ENCODE measurements around the gene PPM1D. TPM values are rescaled to one million over a fixed set of nuclear protein-coding genes. Genes with fewer than 3 reads are reported as not detected.
A peak's percentile ranks its signal among the peaks of the same experiment; 100 is the strongest.
"Not testable (repeated sequence)": the region's sequence is repeated elsewhere in the genome, so short reads cannot be mapped to it uniquely, and the experiment has no call there.

Gene PPM1D
- total and polyA plus RNA-seq, 4 donors: 13.4 to 15.8 (median 15.0) TPM

DNA sequence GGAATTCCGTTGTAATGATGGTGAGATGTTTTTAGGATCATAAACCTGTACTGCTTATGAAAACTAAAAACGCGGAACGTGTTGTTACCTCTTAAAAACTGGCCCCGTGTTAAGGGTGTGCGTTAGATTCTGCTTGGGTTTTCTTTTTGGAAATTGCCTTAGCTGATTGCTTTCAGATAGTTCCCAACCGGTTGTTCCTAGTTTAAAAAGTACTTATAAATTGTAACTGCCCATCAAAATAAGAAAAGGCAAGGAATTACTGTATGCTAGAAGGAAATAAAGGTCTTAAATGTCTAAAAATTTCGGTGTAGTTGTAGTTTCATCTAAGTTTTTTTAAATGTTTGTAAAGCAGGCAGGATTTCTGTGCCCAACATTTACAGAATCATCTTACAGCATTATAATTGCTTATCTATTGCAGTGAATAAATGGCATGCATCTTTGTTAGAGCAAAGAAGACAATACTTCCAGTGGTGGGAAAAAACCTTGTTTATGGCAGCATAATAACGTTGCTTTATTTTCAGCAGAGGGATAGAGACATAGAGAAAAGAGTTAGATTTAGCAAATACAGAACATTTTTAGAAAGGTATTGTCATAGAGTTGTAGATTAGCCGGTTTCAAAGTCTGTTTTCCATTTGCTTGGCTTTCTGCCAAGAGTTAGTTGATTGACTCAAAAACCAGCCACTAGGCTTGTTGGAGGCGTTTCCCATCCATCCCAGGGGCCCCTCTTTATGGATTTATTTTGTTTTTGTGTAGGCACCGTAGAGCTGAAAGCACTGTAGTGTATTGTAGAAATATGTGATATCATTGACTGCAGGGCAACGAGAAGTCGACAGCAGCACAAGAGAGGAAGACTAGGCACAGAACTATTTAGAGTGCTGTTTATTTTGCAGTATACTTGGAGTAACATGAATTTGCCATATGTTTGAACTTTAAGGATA is 1.7 kb downstream of the PPM1D start:
- H3K4me3 ChIP-seq (ENCODE audit: low read depth, low read length): peak overlapping the region; percentile 90
- H3K27me3 ChIP-seq (ENCODE audit: control insufficient read depth, insufficient read depth, low read length): no peaks in the 10 kb centered on the region
- H3K36me3 ChIP-seq (ENCODE audit: control insufficient read depth, insufficient read depth, low read length): no peaks in the 10 kb centered on the region
- peak overlapping the region; percentile 100 for H3K27ac ChIP-seq (ENCODE audit: low read depth, low read length)
- 0% methylated on average over 10 of the region's 14 CpGs for WGBS (ENCODE audit: insufficient coverage)
- H3K9me3 ChIP-seq (ENCODE audit: control insufficient read depth, insufficient read depth, low read length): no peaks in the 10 kb centered on the region
- H3K4me1 ChIP-seq (ENCODE audit: control insufficient read depth, insufficient read depth, low read length): peaks cover 11% of the 10 kb centered on the region
- peak in 5 of 6 donors; percentile 64 to 94 (median 74) for DNase-seq (ENCODE audit: low read depth in 4 of 6, low spot score in 6 of 6)

DNA sequence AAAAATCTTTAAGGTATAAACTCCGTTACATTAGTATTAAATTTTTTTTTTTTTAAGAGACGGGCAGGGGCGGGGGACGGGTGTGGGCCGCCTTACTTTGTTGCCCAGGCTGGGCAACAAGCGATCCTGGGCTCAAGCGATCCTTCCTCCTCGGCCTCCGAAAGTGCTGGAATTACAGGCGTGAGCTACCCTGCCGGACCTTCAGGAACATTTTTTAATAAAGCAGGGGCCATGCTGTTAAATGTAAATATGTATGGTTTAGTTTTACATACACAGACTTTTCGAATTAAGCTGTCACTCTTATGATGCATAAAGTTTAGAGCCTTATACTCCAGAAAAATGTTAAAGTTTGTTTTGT is 2.4 kb downstream of the PPM1D start:
- peak in 1 of 6 donors; percentile 20 for DNase-seq (ENCODE audit: low read depth in 4 of 6, low spot score in 6 of 6)

DNA sequence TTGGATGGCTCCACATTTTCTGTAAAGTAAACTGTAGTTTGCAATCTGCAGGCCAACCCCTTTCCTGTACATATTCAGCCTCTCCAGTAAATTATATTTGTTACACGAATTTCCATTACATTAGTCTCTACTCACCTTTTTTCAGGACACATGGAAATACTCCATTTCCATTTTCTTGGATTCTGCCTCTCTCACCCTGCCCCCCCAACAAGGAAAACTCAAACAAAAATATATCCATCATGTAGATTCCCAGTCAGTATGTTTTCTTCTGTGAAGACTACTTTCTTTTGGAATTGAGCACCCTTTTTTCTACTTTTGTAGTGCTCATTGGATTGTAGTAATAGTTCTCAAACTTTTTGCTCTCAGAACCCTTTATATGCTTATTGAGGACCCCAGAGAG is 2.9 kb downstream of the PPM1D start:
- 18% methylated on average over 1 of the region's 1 CpG for WGBS (ENCODE audit: insufficient coverage)
- Histone ChIP-seq H3K27ac (ENCODE audit: low read depth, low read length) (peak overlapping the region; percentile 78), H3K9me3 (ENCODE audit: control insufficient read depth, insufficient read depth, low read length) (no peaks in the 10 kb centered on the region), H3K27me3 (ENCODE audit: control insufficient read depth, insufficient read depth, low read length) (no peaks in the 10 kb centered on the region), H3K36me3 (ENCODE audit: control insufficient read depth, insufficient read depth, low read length) (no peaks in the 10 kb centered on the region), H3K4me1 (ENCODE audit: control insufficient read depth, insufficient read depth, low read length) (peaks cover 11% of the 10 kb centered on the region), H3K4me3 (ENCODE audit: low read depth, low read length) (peak overlapping the region; percentile 90)
- no peak for DNase-seq (ENCODE audit: low read depth in 4 of 6, low spot score in 6 of 6)

More for the DNA sequence above, 2.4 kb downstream of the PPM1D start:
- H3K4me1 ChIP-seq (ENCODE audit: control insufficient read depth, insufficient read depth, low read length): peaks cover 11% of the 10 kb centered on the region
- H3K9me3 ChIP-seq (ENCODE audit: control insufficient read depth, insufficient read depth, low read length): no peaks in the 10 kb centered on the region
- peak overlapping the region; percentile 78 for H3K27ac ChIP-seq (ENCODE audit: low read depth, low read length)
- no peaks in the 10 kb centered on the region for H3K27me3 ChIP-seq (ENCODE audit: control insufficient read depth, insufficient read depth, low read length)
- H3K36me3 ChIP-seq (ENCODE audit: control insufficient read depth, insufficient read depth, low read length): no peaks in the 10 kb centered on the region
- H3K4me3 ChIP-seq (ENCODE audit: low read depth, low read length): peak overlapping the region; percentile 90
- 6% methylated on average over 7 of the region's 12 CpGs for WGBS (ENCODE audit: insufficient coverage)

DNA sequence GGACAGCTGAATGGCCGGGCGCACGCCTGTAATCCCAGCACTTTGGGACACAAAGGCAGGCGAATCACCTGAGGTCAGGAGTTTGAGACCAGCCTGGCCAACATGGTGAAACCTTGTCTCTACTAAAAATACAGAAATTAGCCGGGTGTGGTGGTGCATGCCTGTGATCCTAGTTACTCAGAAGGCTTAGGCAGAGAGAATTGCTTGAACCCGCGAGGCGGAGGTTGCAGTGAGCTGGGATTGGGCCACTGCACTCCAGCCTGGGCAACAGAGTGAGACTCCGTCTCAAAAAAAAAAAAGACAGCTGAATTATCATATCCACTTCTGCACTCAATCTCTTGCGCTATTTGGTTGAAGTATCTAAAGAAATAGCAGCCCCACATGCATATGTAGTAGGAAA is 3.5 kb downstream of the PPM1D start:
- H3K4me3 ChIP-seq (ENCODE audit: low read depth, low read length); DNase-seq (ENCODE audit: low read depth in 4 of 6, low spot score in 6 of 6); H3K27ac ChIP-seq (ENCODE audit: low read depth, low read length); H3K9me3 ChIP-seq (ENCODE audit: control insufficient read depth, insufficient read depth, low read length); H3K36me3 ChIP-seq (ENCODE audit: control insufficient read depth, insufficient read depth, low read length); H3K27me3 ChIP-seq (ENCODE audit: control insufficient read depth, insufficient read depth, low read length): not testable (repeated sequence)
- peaks cover 11% of the 10 kb centered on the region for H3K4me1 ChIP-seq (ENCODE audit: control insufficient read depth, insufficient read depth, low read length)
- 90% methylated on average over 2 of the region's 10 CpGs for WGBS (ENCODE audit: insufficient coverage)

DNA sequence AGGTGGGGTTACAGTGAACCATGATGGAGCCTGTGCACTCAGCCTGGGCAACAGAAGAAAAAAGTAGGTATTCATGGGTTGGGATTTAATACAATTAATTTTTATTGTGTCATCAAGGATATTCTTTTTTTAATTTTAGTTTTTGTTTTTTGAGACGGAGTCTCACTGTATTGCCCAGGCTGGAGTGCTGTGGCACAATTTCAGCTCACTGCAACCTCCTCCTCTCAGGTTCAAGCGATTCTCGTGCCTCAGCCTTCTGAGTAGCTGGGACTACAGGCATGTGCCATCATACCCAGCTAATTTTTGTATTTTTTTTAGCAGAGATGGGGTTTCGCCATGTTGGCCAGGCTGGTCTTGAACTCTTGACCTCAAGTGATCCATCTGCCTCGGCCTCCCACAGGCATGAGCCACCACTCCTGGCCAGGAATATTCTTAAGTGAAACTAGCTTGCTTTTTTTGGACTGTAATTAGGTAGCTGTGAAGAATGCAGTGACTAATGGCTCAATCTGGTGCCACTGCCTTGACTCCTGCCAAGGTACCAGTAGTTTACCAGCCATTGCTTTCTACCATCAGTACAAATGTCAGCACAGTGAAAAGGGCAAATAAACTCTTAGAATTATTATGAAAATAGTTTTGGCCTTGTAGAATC is 4.8 kb downstream of the PPM1D start:
- Histone ChIP-seq H3K4me3 (ENCODE audit: low read depth, low read length) (no peak overlapping the region), H3K27me3 (ENCODE audit: control insufficient read depth, insufficient read depth, low read length) (no peaks in the 10 kb centered on the region), H3K9me3 (ENCODE audit: control insufficient read depth, insufficient read depth, low read length) (no peaks in the 10 kb centered on the region), H3K36me3 (ENCODE audit: control insufficient read depth, insufficient read depth, low read length) (no peaks in the 10 kb centered on the region), H3K4me1 (ENCODE audit: control insufficient read depth, insufficient read depth, low read length) (peaks cover 11% of the 10 kb centered on the region), H3K27ac (ENCODE audit: low read depth, low read length) (no peak overlapping the region)
- peak in 1 of 6 donors; percentile 32 for DNase-seq (ENCODE audit: low read depth in 4 of 6, low spot score in 6 of 6)
- 79% methylated on average over 4 of the region's 5 CpGs for whole genome bisulfite sequencing (ENCODE audit: insufficient coverage)

DNA sequence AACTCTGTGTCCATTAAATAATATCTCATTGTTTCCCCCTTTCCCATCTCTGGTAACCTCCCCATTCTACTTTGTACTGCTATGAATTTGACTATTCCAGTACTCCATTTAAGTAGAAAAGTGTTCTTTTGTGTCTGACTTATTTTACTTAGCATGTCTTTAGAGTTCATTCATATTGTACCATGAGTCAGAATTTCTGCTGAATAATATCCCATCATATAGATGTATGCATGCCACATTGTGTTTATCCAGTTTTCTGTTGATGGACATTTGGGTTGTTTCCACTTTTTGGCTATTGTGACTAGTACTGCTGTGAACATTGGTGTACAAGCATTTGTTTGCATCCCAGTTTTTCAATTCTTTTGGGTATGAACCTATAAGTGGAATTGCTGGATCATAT is 6.0 kb downstream of the PPM1D start:
- no peak overlapping the region for H3K27ac ChIP-seq (ENCODE audit: low read depth, low read length)
- peaks cover 11% of the 10 kb centered on the region for H3K4me1 ChIP-seq (ENCODE audit: control insufficient read depth, insufficient read depth, low read length)
- no peaks in the 10 kb centered on the region for H3K27me3 ChIP-seq (ENCODE audit: control insufficient read depth, insufficient read depth, low read length)
- H3K4me3 ChIP-seq (ENCODE audit: low read depth, low read length): no peak overlapping the region
- DNase-seq (ENCODE audit: low read depth in 4 of 6, low spot score in 6 of 6): no peak
- no peaks in the 10 kb centered on the region for H3K36me3 ChIP-seq (ENCODE audit: control insufficient read depth, insufficient read depth, low read length)
- no peaks in the 10 kb centered on the region for H3K9me3 ChIP-seq (ENCODE audit: control insufficient read depth, insufficient read depth, low read length)

DNA sequence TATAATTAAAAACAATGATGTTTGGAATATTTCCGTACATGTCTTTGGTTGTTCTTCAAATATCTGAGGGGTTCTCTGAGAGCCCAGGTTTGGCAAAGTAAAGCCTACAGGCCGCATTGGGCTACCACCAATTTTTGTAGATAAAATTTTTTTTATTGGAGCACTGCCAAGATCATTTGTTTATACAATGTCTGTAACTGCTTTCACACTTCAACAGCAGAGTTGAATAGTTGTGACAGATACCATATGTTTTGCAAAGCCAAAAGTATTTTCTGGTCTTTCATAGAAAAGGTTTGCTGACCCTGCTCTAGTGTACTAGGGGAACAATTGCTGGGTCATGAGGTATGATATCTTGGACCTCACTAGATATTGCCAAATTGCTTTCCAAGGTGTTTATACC is 10.5 kb downstream of the PPM1D start:
- H3K9me3 ChIP-seq (ENCODE audit: control insufficient read depth, insufficient read depth, low read length): no peaks in the 10 kb centered on the region
- H3K4me1 ChIP-seq (ENCODE audit: control insufficient read depth, insufficient read depth, low read length): no peaks in the 10 kb centered on the region
- no peak for DNase-seq (ENCODE audit: low read depth in 4 of 6, low spot score in 6 of 6)
- no peak overlapping the region for H3K27ac ChIP-seq (ENCODE audit: low read depth, low read length)
- H3K4me3 ChIP-seq (ENCODE audit: low read depth, low read length): no peak overlapping the region
- WGBS (ENCODE audit: insufficient coverage): no CpG with 5 or more reads among the region's 2 CpGs
- H3K27me3 ChIP-seq (ENCODE audit: control insufficient read depth, insufficient read depth, low read length): no peaks in the 10 kb centered on the region
- peaks cover 8% of the 10 kb centered on the region for H3K36me3 ChIP-seq (ENCODE audit: control insufficient read depth, insufficient read depth, low read length)

DNA sequence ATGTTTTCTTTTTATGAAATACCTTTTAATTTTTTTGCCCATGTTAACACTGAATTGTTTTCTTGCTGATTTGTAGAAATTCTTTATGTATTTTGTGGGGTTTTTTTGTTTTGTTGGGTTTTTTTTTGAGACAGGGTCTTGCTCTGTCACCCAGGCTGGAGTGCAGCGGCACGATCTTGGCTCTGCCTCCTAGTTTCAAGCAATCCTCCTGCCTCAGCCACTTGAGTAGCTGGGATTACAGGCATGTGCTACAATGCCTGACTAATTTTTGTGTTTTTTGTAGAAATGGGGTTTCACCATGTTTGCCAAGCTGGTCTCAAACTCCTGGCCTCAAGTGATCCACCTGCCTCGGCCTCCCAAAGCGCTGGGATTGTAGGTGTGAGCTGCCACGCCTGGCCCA is 11.3 kb downstream of the PPM1D start:
- H3K4me1 ChIP-seq (ENCODE audit: control insufficient read depth, insufficient read depth, low read length); H3K27me3 ChIP-seq (ENCODE audit: control insufficient read depth, insufficient read depth, low read length); H3K36me3 ChIP-seq (ENCODE audit: control insufficient read depth, insufficient read depth, low read length); H3K27ac ChIP-seq (ENCODE audit: low read depth, low read length); H3K9me3 ChIP-seq (ENCODE audit: control insufficient read depth, insufficient read depth, low read length); DNase-seq (ENCODE audit: low read depth in 4 of 6, low spot score in 6 of 6); H3K4me3 ChIP-seq (ENCODE audit: low read depth, low read length): not testable (repeated sequence)
- WGBS (ENCODE audit: insufficient coverage): 100% methylated on average over 2 of the region's 5 CpGs

DNA sequence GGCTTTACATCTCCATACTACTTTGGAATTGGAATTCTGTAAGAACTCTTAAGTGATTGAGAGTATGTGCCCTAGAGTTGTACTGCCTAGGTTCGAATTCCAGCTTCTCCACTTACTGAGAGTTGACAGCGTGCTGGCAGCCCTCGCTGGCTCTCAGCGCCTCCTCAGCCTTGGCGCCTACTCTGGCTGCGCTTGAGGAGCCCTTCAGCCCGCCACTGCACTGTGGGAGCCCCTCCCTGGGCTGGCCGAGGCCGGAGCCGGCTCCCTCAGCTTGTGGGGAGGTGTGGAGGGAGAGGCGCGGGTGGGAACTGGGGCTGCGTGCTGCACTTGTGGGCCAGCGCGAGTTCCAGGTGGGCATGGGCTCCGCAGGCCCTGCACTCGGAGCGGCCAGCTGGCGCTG is 13.3 kb downstream of the PPM1D start:
- H3K27ac ChIP-seq (ENCODE audit: low read depth, low read length): no peak overlapping the region
- WGBS (ENCODE audit: insufficient coverage): 99% methylated on average over 18 of the region's 19 CpGs
- no peaks in the 10 kb centered on the region for H3K4me1 ChIP-seq (ENCODE audit: control insufficient read depth, insufficient read depth, low read length)
- H3K4me3 ChIP-seq (ENCODE audit: low read depth, low read length): no peak overlapping the region
- no peak for DNase-seq (ENCODE audit: low read depth in 4 of 6, low spot score in 6 of 6)
- no peaks in the 10 kb centered on the region for H3K27me3 ChIP-seq (ENCODE audit: control insufficient read depth, insufficient read depth, low read length)
- peaks cover 8% of the 10 kb centered on the region for H3K36me3 ChIP-seq (ENCODE audit: control insufficient read depth, insufficient read depth, low read length)
- no peaks in the 10 kb centered on the region for H3K9me3 ChIP-seq (ENCODE audit: control insufficient read depth, insufficient read depth, low read length)

DNA sequence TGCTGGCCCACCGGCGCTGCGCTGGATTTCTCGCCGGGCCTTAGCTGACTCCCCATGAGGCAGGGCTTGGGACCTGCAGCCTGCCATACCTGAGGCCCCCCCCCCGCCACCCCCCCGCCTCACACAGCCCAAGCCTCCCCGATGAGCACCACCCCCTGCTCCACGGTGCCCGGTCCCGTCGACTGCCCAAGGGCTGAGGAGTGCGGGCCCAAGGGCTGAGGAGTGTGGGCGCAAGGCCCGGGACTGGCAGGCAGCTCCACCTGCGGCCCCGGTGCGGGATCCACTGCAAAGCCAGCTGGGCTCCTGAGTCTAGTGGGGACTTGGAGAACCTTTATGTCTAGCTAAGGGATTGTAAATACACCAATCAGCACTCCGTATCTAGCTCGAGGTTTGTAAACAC is 13.8 kb downstream of the PPM1D start:
- H3K4me1 ChIP-seq (ENCODE audit: control insufficient read depth, insufficient read depth, low read length); H3K27ac ChIP-seq (ENCODE audit: low read depth, low read length); H3K27me3 ChIP-seq (ENCODE audit: control insufficient read depth, insufficient read depth, low read length); H3K36me3 ChIP-seq (ENCODE audit: control insufficient read depth, insufficient read depth, low read length); H3K4me3 ChIP-seq (ENCODE audit: low read depth, low read length); DNase-seq (ENCODE audit: low read depth in 4 of 6, low spot score in 6 of 6); H3K9me3 ChIP-seq (ENCODE audit: control insufficient read depth, insufficient read depth, low read length): not testable (repeated sequence)
- 93% methylated on average over 10 of the region's 20 CpGs for WGBS (ENCODE audit: insufficient coverage)
